Epithelial cell of esophagus (primary cell): ENCODE results near the gene HNRNPLL.

Source experiments
- DNase-seq: peaks from one replicate; pipeline ENCODE4 v3.0.0; 2010; ENCODE audit warnings: low read depth
- H3K4me3 ChIP-seq: 2 replicates; pipeline ENCODE4 v1.5.1; 2011; ENCODE audit warnings: mild to moderate bottlenecking, low read length, control low read depth
- TF ChIP-seq, protein P1 (sequence below): IDR thresholded peaks from 2 replicates; pipeline ENCODE4 v1.5.1; 2011; ENCODE audit warnings: low read depth, mild to moderate bottlenecking, low read length, control low read depth, inconsistent platforms; ENCODE audit not compliant: insufficient read depth; ENCODE audit errors: missing control alignments

HNRNPLL gene

DNA sequence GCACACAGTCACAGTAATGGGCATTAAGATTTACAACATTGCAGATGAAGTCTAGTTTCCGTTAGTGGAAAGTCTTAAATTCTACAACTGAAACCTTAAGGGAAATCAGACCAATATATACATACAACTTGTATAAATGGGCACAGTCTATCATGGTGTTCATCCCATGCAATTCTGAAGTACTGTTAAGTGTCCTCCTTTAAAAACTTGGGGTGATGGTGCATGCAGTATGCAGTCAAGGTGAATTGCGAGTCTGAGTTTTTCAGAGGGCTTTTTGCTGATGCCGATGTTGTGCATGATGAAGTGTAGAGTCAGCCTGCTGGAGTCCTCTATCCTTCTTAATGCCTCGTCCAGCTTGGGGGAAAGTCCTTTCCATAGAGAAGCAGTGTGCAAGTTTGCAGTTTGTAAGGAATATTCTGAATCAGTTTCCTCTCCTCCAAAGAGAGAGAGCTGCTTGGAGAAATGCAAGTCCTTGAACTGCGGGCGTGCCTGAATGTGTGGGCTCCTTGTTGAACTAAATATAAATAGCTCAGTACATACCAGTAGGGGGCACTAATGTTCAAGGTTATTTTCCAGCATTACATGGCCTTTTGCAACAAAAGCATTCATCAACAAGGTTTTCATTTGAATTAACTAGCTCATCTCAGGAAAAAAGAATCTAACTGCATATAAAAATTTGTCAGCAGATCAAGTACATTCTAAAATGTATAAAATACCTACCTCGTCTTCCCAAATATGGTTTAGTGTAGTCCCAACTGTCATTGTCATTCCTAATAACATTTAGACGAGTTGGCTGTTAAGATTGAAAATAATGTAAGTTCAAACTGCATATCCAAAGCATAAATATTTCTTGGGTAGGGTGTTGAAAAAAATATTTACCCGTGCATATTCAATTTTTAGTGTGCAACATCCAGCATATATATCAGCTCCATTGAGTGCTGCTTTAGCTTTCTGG, 21.3 kb downstream of the HNRNPLL start:
- peak; percentile 81 for DNase-seq
- TF ChIP-seq, protein P1, sequence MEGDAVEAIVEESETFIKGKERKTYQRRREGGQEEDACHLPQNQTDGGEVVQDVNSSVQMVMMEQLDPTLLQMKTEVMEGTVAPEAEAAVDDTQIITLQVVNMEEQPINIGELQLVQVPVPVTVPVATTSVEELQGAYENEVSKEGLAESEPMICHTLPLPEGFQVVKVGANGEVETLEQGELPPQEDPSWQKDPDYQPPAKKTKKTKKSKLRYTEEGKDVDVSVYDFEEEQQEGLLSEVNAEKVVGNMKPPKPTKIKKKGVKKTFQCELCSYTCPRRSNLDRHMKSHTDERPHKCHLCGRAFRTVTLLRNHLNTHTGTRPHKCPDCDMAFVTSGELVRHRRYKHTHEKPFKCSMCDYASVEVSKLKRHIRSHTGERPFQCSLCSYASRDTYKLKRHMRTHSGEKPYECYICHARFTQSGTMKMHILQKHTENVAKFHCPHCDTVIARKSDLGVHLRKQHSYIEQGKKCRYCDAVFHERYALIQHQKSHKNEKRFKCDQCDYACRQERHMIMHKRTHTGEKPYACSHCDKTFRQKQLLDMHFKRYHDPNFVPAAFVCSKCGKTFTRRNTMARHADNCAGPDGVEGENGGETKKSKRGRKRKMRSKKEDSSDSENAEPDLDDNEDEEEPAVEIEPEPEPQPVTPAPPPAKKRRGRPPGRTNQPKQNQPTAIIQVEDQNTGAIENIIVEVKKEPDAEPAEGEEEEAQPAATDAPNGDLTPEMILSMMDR: peak; percentile 58
- no peak overlapping the region for H3K4me3 ChIP-seq

DNA sequence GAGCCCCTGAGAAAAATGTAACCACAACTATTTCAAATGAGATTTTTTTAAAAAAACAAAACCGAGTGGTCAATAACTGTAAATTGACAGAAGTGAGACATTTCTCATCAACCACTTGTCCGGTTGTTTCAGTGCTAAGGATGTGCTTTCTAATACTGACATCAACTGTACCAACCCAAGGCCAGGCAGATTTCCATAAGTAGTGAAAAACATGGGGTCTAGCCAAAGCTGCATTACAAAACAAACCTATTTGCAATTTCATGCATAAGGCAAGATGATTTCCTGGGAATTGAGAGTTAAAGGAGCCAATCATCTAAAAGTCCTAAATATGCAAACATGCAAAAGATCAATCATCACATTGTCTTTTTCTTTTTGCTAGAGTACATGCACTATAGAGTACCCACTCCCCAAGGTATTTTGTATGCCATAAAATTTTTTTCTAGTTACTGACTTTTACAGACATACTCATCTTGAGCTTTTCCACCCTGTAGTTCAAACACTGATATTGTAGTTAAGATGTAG, 22.6 kb downstream of the HNRNPLL start:
- DNase-seq: no peak
- H3K4me3 ChIP-seq: no peak overlapping the region
- TF ChIP-seq, protein P1: no peak

DNA sequence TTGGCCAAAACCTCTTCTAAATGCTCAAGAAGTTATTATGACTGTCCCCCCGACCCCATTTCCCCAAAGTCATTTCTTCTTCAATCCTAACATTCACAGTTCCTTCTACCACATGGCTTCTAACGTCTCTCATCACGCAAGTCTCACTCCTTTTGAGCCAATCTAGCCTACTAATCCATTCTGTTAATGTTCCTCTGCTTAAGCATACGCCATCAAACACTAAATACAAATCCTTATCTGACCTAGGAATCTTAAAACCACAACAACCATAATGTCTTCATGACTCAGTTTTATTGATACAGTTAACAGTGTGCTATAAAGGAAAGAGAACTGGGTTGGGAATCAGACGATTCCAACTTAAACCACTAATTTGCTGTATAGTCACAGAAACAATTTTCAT, 23.9 kb downstream of the HNRNPLL start:
- TF ChIP-seq, protein P1: no peak
- no peak overlapping the region for H3K4me3 ChIP-seq
- no peak for DNase-seq

DNA sequence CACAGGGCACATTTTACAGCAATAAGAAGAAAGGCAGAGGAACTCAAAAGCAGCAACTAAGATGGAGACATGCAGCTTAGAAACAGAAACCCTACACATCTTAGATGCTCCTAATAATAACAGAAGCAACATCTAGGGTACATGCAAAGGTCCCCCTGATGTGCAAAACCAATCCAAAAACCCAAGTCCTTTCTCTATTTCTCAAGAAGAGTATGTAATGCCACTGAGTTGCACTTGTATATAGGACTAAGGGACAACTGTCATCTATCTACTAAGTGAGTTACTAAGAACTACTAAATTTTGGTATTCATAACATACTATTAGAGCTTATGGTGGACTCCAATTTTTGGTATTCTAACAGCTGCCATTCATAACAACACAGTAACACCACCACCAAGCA, 28.4 kb downstream of the HNRNPLL start:
- no peak overlapping the region for H3K4me3 ChIP-seq
- TF ChIP-seq, protein P1: no peak

DNA sequence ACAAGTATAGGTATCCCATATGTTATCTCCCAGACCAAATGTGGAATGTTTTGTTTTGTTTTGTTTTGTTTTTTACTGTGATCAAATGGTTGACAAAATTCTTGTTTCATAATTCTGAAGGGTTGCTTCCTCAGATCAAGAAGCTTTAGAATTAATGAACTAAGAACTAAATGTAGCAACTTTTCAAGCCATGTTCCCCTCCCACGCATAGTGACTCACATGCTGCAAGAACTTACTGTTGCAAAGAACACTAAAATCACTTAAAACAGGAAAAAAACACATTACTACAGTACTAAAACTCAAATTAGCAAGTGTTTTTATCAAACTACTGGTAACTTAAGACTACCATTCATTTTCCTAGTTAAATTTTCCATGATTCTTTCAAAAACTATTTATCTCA, 30.6 kb downstream of the HNRNPLL start:
- peak; percentile 70 for DNase-seq
- no peak overlapping the region for H3K4me3 ChIP-seq
- TF ChIP-seq, protein P1: no peak

More for the DNA sequence above, 28.4 kb downstream of the HNRNPLL start:
- no peak for DNase-seq

DNA sequence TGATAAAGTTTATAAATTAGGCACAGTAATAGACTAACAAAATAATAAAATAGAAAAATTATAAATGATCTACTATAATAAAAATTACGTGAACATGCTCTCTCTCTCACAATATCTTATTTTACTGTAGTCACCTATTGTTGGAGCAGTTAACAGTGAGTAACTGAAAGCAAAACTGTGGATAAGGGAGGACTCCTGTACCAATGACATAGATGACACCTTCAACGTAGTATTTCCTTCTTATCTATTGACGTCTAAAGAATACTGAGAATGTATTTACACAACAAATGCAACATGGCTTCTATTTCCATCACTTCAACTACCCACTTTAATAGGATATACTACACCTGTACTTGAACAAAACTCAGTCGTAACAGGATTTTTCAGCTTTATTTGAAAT, 31.5 kb downstream of the HNRNPLL start:
- DNase-seq: no peak
- TF ChIP-seq, protein P1: no peak
- H3K4me3 ChIP-seq: no peak overlapping the region
